ENCODE results near the gene GATM. TPM values are rescaled to one million over a fixed set of nuclear protein-coding genes. Genes with fewer than 3 reads are reported as not detected.
A peak's percentile ranks its signal among the peaks of the same experiment; 100 is the strongest.

GATM gene
- polyA plus RNA-seq, 1 donor (not counting 4 experiments of a cell fraction or from before 2014, with no cell fraction given) = 0.60 TPM

DNA sequence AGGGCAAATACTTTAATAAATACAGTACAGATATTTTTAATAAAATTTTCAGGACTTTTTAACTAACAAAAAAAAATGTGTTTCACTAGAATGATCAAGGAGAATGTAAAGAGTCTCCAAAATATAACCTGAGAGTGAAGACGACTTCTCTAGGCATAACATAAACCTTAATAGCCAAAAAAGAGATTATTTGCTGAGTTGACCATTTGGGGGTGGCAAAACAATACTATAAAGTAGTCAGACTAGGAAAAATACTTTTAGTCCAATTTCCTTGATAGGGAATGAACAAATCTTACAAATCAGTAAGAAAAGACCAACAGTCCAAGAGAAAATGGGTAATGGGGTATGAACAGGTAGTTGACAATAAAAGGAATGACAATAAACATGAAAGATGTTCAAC lies 29.4 kb upstream of the GATM start:
- H3K4me1 ChIP-seq (ENCODE audit: control insufficient read depth, extremely low read depth, insufficient read depth, low read length) = peaks cover 9% of the 10 kb centered on the region
- TF ChIP-seq EZH2 (IDR thresholded peaks at IDR 0.05; ENCODE audit: low read length) = no peak
- TF ChIP-seq, protein P1, sequence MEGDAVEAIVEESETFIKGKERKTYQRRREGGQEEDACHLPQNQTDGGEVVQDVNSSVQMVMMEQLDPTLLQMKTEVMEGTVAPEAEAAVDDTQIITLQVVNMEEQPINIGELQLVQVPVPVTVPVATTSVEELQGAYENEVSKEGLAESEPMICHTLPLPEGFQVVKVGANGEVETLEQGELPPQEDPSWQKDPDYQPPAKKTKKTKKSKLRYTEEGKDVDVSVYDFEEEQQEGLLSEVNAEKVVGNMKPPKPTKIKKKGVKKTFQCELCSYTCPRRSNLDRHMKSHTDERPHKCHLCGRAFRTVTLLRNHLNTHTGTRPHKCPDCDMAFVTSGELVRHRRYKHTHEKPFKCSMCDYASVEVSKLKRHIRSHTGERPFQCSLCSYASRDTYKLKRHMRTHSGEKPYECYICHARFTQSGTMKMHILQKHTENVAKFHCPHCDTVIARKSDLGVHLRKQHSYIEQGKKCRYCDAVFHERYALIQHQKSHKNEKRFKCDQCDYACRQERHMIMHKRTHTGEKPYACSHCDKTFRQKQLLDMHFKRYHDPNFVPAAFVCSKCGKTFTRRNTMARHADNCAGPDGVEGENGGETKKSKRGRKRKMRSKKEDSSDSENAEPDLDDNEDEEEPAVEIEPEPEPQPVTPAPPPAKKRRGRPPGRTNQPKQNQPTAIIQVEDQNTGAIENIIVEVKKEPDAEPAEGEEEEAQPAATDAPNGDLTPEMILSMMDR (optimal IDR thresholded peaks at IDR 0.05 in 1 of 3, IDR thresholded peaks at IDR 0.05 in 1 of 3, conservative IDR thresholded peaks at IDR 0.05 in 1 of 3; ENCODE audit: extremely low read depth in 1 of 3, insufficient read depth in 2 of 3, low read length in 3 of 3) = no peak

DNA sequence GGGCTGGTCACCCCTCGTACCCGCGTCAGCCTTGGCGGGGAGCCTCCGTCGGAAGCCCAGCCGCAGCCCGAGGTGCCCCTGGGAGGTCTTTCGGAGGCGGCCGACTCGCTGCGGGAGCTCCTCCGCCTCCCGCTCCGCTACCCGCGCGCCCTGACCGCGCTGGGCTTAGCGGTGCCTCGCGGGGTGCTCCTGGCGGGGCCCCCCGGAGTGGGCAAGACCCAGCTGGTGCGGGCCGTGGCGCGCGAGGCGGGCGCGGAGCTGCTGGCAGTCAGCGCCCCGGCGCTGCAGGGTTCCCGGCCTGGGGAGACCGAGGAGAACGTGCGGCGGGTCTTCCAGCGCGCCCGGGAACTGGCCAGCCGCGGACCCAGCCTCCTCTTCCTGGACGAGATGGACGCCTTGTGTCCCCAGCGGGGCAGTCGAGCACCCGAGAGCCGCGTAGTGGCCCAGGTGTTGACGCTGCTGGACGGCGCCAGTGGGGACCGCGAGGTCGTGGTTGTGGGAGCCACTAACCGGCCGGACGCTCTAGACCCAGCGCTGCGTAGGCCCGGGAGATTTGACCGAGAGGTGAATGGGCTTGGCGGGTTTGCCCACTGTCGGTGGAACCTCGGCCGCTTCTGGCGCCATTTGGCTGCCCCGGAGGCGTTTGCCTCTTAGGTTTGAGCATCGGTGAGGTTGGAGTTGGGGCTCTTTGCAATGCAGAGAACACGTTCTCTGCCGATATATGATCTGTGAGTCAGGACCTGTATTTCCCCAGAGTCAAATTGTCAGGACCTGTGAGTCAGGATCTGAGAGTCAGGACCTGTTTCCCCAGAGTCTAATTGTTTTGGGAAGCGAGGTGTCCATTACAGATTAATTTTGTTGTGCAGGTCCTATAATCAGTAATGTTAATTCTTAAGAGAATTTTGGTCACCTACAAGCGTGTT lies 24.9 kb upstream of the GATM start:
- no peaks in the 10 kb centered on the region for H3K9me1 ChIP-seq (ENCODE audit: control insufficient read depth, extremely low read depth, insufficient read depth, low read length)
- peaks cover 5 to 6% of the 10 kb centered on the region in 2 experiments for H3K36me3 ChIP-seq (ENCODE audit: control insufficient read depth in 2 of 2, extremely low read depth in 1 of 2, insufficient read depth in 2 of 2, low read length in 2 of 2)
- H3K9ac ChIP-seq (ENCODE audit: control insufficient read depth, extremely low read depth, insufficient read depth, low read length) = peak overlapping the region; percentile 91
- peak overlapping the region; percentile 93 for H3K4me2 ChIP-seq (ENCODE audit: control insufficient read depth, extremely low read depth, insufficient read depth, low read depth, low read length)
- peak overlapping the region; percentile 88 for H3K27ac ChIP-seq (ENCODE audit: control insufficient read depth, insufficient read depth, low read length)
- H3K4me3 ChIP-seq (ENCODE audit: control insufficient read depth in 2 of 3, extremely low read depth in 1 of 3, insufficient read depth in 2 of 3, low read depth in 1 of 3, low read length in 3 of 3) = peak overlapping the region; percentile 91 to 100 (median 96)
- H3K9me3 ChIP-seq (ENCODE audit: control insufficient read depth, low read depth, low read length) = no peaks in the 10 kb centered on the region
- H3K79me2 ChIP-seq (ENCODE audit: control insufficient read depth, insufficient read depth, low read length) = peaks cover 40% of the 10 kb centered on the region
- H3K27me3 ChIP-seq (ENCODE audit: control insufficient read depth, extremely low read depth, insufficient read depth, low read length) = no peaks in the 10 kb centered on the region
- dilution Hi-C loops (cut with MboI; ENCODE audit: extremely low pct_ligation_motif_present, low sequenced_read_pairs) = no loop called here
- FAIRE-seq (peak; percentile 20), DNase-seq (ENCODE audit: low read depth, low spot score) (no peak)
- no peak for TF ChIP-seq EZH2 (IDR thresholded peaks at IDR 0.05; ENCODE audit: low read length)
- TF ChIP-seq, protein P1 (optimal IDR thresholded peaks at IDR 0.05 in 1 of 3, IDR thresholded peaks at IDR 0.05 in 1 of 3, conservative IDR thresholded peaks at IDR 0.05 in 1 of 3; ENCODE audit: extremely low read depth in 1 of 3, insufficient read depth in 2 of 3, low read length in 3 of 3) = no peak
- peak overlapping the region; percentile 94 for H2AFZ ChIP-seq (ENCODE audit: control insufficient read depth, low read length)
- peaks cover 3% of the 10 kb centered on the region for H4K20me1 ChIP-seq (ENCODE audit: control insufficient read depth, extremely low read depth, insufficient read depth, low read length)
- H3K4me1 ChIP-seq (ENCODE audit: control insufficient read depth, extremely low read depth, insufficient read depth, low read length) = peaks cover 16% of the 10 kb centered on the region

More for the DNA sequence above, 29.4 kb upstream of the GATM start:
- H3K27me3 ChIP-seq (ENCODE audit: control insufficient read depth, extremely low read depth, insufficient read depth, low read length) = no peaks in the 10 kb centered on the region
- no peak overlapping the region for H2AFZ ChIP-seq (ENCODE audit: control insufficient read depth, low read length)
- H3K36me3 ChIP-seq (ENCODE audit: control insufficient read depth in 2 of 2, extremely low read depth in 1 of 2, insufficient read depth in 2 of 2, low read length in 2 of 2) = peaks cover 5 to 13% of the 10 kb centered on the region in 2 experiments
- H3K4me3 ChIP-seq (ENCODE audit: control insufficient read depth in 2 of 3, extremely low read depth in 1 of 3, insufficient read depth in 2 of 3, low read depth in 1 of 3, low read length in 3 of 3) = no peak overlapping the region
- H3K9ac ChIP-seq (ENCODE audit: control insufficient read depth, extremely low read depth, insufficient read depth, low read length) = no peak overlapping the region
- peaks cover 32% of the 10 kb centered on the region for H3K79me2 ChIP-seq (ENCODE audit: control insufficient read depth, insufficient read depth, low read length)
- no peak overlapping the region for H3K4me2 ChIP-seq (ENCODE audit: control insufficient read depth, extremely low read depth, insufficient read depth, low read depth, low read length)
- no peaks in the 10 kb centered on the region for H3K9me3 ChIP-seq (ENCODE audit: control insufficient read depth, low read depth, low read length)
- H3K27ac ChIP-seq (ENCODE audit: control insufficient read depth, insufficient read depth, low read length) = no peak overlapping the region
- FAIRE-seq (no peak), DNase-seq (ENCODE audit: low read depth, low spot score) (no peak)
- no peaks in the 10 kb centered on the region for H3K9me1 ChIP-seq (ENCODE audit: control insufficient read depth, extremely low read depth, insufficient read depth, low read length)
- H4K20me1 ChIP-seq (ENCODE audit: control insufficient read depth, extremely low read depth, insufficient read depth, low read length) = peaks cover 3% of the 10 kb centered on the region
- dilution Hi-C loops (cut with MboI; ENCODE audit: extremely low pct_ligation_motif_present, low sequenced_read_pairs) = no loop called here
